GM12864 (cell line): ENCODE data around the gene FUBP3.
A peak's percentile ranks its signal among the peaks of the same experiment; 100 is the strongest.

Source experiments
- DNase-seq: peaks from one replicate; pipeline ENCODE4 v3.0.0-alpha.2; 2011; ENCODE audit warnings: low read depth
- H3K4me3 ChIP-seq: 2 replicates; pipeline ENCODE4 v1.5.1; 2011; ENCODE audit warnings: mild to moderate bottlenecking, low read depth, low read length, control low read depth
- TF ChIP-seq, protein P1 (sequence below): IDR thresholded peaks from 2 replicates; pipeline ENCODE4 v1.5.1; 2011; ENCODE audit warnings: low read depth, mild to moderate bottlenecking, moderate library complexity, low read length, control low read depth, inconsistent platforms; ENCODE audit errors: missing control alignments

FUBP3 gene

DNA sequence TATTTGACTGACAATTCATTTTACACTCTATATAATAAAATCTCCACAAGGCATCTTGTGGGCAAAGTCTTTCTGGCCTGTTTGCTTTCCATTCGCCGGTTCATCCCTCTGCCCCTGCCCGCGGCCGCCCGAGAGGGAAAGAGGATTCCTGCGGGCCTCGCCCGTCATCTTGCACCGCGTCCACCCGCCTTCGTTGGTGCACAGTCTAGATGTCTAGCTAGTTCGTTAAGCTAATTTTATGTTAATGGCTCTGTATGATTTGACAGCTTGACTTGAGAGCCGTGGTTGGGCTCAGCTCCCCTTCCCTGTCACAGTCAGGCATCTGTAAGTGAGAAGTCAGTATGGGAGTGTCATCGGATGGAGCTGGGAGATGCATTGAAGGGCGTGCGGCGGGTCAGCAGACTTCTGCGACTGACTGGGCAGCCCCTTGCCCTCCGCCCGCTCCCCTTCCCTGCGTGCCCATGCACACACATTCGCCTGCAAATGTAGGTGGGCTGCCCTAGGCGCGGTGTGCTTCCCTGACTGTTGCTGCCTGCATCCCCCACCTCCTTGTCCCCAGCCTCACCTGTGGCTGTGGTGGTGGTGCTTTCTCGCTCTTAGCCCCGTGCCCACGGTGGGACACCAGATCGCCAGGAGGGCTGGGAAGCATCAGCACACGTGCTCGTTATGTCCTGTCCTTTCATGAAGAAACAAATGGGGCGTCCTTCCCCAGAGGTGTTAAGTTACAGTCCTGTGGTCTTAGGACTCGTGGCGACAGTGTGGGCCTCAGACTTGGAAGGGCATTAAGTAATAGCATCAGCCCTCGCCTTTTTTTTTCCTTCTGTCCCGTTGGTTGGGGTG, 59.1 kb downstream of the FUBP3 start:
- no peak for DNase-seq
- no peak overlapping the region for H3K4me3 ChIP-seq
- TF ChIP-seq, protein P1, sequence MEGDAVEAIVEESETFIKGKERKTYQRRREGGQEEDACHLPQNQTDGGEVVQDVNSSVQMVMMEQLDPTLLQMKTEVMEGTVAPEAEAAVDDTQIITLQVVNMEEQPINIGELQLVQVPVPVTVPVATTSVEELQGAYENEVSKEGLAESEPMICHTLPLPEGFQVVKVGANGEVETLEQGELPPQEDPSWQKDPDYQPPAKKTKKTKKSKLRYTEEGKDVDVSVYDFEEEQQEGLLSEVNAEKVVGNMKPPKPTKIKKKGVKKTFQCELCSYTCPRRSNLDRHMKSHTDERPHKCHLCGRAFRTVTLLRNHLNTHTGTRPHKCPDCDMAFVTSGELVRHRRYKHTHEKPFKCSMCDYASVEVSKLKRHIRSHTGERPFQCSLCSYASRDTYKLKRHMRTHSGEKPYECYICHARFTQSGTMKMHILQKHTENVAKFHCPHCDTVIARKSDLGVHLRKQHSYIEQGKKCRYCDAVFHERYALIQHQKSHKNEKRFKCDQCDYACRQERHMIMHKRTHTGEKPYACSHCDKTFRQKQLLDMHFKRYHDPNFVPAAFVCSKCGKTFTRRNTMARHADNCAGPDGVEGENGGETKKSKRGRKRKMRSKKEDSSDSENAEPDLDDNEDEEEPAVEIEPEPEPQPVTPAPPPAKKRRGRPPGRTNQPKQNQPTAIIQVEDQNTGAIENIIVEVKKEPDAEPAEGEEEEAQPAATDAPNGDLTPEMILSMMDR: no peak

DNA sequence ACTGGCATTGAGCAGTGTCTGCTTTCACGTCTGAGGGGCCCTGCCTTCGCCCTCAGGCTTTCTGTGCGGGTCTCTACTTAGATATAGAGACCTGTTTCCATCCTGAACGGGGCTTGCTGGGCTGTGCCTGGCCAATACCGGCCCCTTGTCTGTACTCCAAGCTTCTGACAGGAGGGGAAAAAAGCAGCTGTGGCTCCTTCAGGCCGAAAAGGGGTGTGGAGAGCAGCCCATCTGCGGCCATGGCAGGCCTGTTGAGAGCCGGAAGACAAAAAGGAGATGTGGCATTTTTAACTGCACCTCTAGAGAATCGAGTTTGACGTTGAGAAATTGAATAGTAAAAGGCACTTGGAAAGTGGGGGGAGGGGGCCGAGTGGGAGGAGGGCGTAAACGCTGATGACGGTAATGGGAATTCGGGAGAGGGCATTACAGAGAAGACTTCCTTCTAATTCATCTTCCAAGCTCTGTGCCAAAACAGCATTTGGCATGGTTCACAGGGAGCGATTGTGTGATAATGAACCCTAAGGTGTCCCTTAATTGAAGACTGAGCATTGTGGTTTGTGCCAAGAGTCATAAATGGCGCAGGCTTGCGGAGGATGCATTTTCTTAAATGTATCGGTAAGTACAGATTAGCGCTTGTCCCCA, 59.9 kb downstream of the FUBP3 start:
- TF ChIP-seq, protein P1: no peak
- DNase-seq: no peak
- no peak overlapping the region for H3K4me3 ChIP-seq

- H3K4me3 ChIP-seq: no peak overlapping the region
- TF ChIP-seq, protein P1: no peak
- no peak for DNase-seq
These were observed 60.6 kb downstream of the FUBP3 start for GRCh38 chr9:130639866-130640555.

DNA sequence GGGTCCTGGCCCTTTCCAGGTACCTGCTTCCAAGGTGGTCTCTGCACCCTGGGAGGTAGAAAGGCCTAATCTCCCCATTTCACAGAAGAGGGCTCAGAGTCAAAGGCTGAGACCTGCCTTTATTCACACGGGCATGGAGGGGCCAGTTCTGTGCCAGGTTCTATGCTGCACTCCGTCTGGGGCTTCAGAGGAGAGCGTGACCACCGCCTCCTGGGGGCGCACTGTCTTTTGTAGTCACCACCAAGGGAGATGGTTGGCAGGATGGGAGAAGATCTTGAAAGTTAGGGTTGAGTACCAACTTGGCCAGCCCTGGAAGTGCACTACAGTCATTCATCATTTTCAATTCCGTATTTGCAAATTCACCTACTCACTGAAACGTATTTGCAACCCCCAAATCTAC, 61.3 kb downstream of the FUBP3 start:
- TF ChIP-seq, protein P1: peak; percentile 25
- H3K4me3 ChIP-seq: no peak overlapping the region
- peak; percentile 49 for DNase-seq

DNA sequence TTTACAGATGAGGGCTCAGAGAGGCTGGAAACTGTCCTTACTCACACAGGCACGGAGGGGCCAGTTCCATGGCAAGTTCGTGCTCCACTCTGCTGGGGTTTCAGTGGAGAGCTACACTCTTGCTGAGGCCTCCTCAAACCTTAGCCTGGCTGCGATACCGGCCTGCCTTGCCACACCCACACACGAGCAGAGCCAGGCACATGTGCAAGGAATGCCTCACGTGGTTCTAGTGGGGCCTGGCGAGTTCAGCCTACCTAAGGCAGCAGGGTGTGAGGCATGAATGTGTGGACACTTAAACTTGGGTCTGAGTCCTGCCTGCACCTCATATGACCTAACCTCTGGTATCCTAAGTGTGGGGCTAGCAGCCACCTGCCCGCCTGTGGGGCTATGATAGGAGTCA, 63.5 kb downstream of the FUBP3 start:
- no peak overlapping the region for H3K4me3 ChIP-seq
- no peak for DNase-seq
- TF ChIP-seq, protein P1: no peak

DNA sequence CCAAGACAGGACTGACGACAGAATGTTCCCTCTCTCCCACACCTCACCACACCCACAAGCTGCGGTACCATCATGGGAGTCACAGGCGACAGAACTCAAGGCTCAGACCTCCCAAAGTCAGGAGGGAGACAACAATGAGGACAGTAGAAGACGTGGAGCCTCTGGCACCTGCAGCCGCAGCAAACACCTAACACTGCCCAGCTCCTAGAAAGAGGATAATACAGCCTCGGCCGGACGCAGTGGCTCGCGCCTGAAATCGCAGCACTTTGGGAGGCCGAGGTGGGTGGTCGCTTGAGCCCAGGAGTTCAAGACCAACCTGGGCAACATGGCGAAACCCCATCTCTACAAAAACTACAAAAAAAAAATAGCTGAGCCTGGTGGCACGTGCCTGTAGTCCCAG, 71.8 kb downstream of the FUBP3 start:
- TF ChIP-seq, protein P1: no peak
- DNase-seq: no peak

More for the DNA sequence above, 71.8 kb downstream of the FUBP3 start:
- H3K4me3 ChIP-seq: no peak overlapping the region
